Spleen (tissue), 11 donors: ENCODE measurements around the gene SORCS1. TPM values are rescaled to one million over a fixed set of nuclear protein-coding genes. Genes with fewer than 3 reads are reported as not detected.

Source experiments
- DNase-seq: peaks from one replicate; pipeline ENCODE4 v3.0.0-alpha.2; 2020
- H3K27ac ChIP-seq, 8 donors: fragments of 200-600 bp; sonication (generic) in 7 of 8; 1 replicate in 4 of 8; 2 replicates in 4 of 8; pipeline versions ENCODE4 v1.5.0 to v1.8.0; 2016 to 2021; ENCODE audit warnings: inconsistent platforms in 4 of 8, mild to moderate bottlenecking in 4 of 8, moderate library complexity in 1 of 8
- H3K27me3 ChIP-seq, 7 donors: fragments of 200-600 bp; sonication (generic) in 6 of 7; replicated peaks in 1 of 7; 1 replicate in 4 of 7; 2 replicates in 3 of 7; pipeline versions ENCODE4 v1.5.0 to v1.8.0; 2016 to 2021; ENCODE audit warnings: inconsistent platforms in 3 of 7, mild to moderate bottlenecking in 1 of 7
- H3K36me3 ChIP-seq, 6 donors: fragments of 200-600 bp; sonication (generic) in 5 of 6; 1 replicate in 4 of 6; 2 replicates in 2 of 6; pipeline versions ENCODE4 v1.5.0 to v1.8.0; 2016 to 2021; ENCODE audit warnings: inconsistent platforms in 2 of 6
- H3K4me1 ChIP-seq, 6 donors: fragments of 200-600 bp; sonication (generic) in 5 of 6; 1 replicate in 3 of 6; 2 replicates in 3 of 6; pipeline versions ENCODE4 v1.5.0 to v1.8.0; 2016 to 2021; ENCODE audit warnings: inconsistent platforms in 3 of 6
- H3K4me3 ChIP-seq, 8 donors: fragments of 200-600 bp; sonication (generic) in 7 of 8; 1 replicate in 4 of 8; 2 replicates in 4 of 8; pipeline versions ENCODE4 v1.5.0 to v1.8.0; 2016 to 2021; ENCODE audit warnings: inconsistent platforms in 4 of 8, mild to moderate bottlenecking in 4 of 8, moderate library complexity in 2 of 8
- H3K9me3 ChIP-seq, 8 donors: fragments of 200-600 bp; sonication (generic) in 7 of 8; 1 replicate in 4 of 8; 2 replicates in 4 of 8; pipeline versions ENCODE4 v1.5.0 to v1.8.0; 2016 to 2021; ENCODE audit warnings: inconsistent platforms in 4 of 8
- CTCF ChIP-seq, 11 experiments: fragments of 200-600 bp in 7 of 11; fragments of 450-650 bp in 4 of 11; sonication (generic) in 4 of 11; IDR thresholded peaks in 8 of 11; conservative IDR thresholded peaks in 3 of 11; 1 replicate in 7 of 11; 2 replicates in 4 of 11; pipeline versions ENCODE4 v1.4.0 to v1.8.0; 2016 to 2021; ENCODE audit warnings: antibody characterized with exemption in 11 of 11, inconsistent platforms in 4 of 11, mild to moderate bottlenecking in 1 of 11
- POLR2A ChIP-seq, 3 donors: fragments of 450-650 bp; IDR thresholded peaks; one replicate each; pipeline ENCODE4 v1.5.1; 2017; ENCODE audit warnings: antibody characterized with exemption in 3 of 3, mild to moderate bottlenecking in 1 of 3
- POLR2AphosphoS5 ChIP-seq, 3 donors: sonication (generic); formaldehyde crosslinking; IDR thresholded peaks; one replicate each; pipeline ENCODE4 v1.5.1; 2017; ENCODE audit warnings: antibody characterized with exemption in 3 of 3
- WGBS, 5 donors: extraction: QIAGEN DNeasy Blood & Tissue Kit in 3 of 5; methylation state at CpG; one replicate each; pipeline versions ENCODE4 v1.1.5 to v1.1.7; 2013 to 2018; 5-methylcytosine and 5-hydroxymethylcytosine counted together
- intact Hi-C: fragments of 100-400 bp; cut with DNase I; formaldehyde crosslinking; loops from one replicate; pipeline ENCODE4 v1.15.0; 2023; ENCODE audit warnings: low total_unique reads
- polyA plus RNA-seq, 3 donors: library from polyadenylated mRNA; stranded (reverse); fragments of 200-250 nt; gene quantifications; one replicate each; pipeline ENCODE4 v1.2.1, GENCODE V29; 2013
- total RNA-seq, 7 donors: library from RNA; depleted of rRNA in 3 of 7; stranded (reverse); fragments of >200 nt in 3 of 7; fragmentation: NEBNext Ultra II Directional in 4 of 7; extraction: Animal tissue kit (Norgen Biotek cat#: 25700) in 4 of 7; gene quantifications; one replicate each; pipeline versions ENCODE4 v1.1.0 to v1.2.1, GENCODE V29; 2016 to 2021
- donor health status: healthy with polysubstance abuse.
- donor health status: DM: no; HTN: no; CAD: no; lungs with moderate emphysema.
- donor health status: DM: no; HTN: no; CAD: no.
- donor health status: Bipolar disorder and iron deficiency.
- donor health status: healthy.
- donor health status: DM: no; HTN: no; CAD: no.
- donor health status: DM: yes; HTN: yes; CAD: no.

SORCS1 gene
- total and polyA plus RNA-seq, 10 donors: 0.67 to 2.7 (median 1.6) TPM

- no peak overlapping the region for H3K27ac ChIP-seq
- H3K36me3 ChIP-seq: no peaks in the 10 kb centered on the region
- H3K4me3 ChIP-seq: no peak overlapping the region
- 72 to 80% (median 74%) methylated on average over 4 of the region's 4 CpGs for WGBS, 5 donors
- TF ChIP-seq POLR2A (IDR thresholded peaks at IDR 0.05): no peak
- no peak for TF ChIP-seq POLR2AphosphoS5 (IDR thresholded peaks at IDR 0.05)
- no peak for TF ChIP-seq CTCF (IDR thresholded peaks at IDR 0.05 in 8 of 11, conservative IDR thresholded peaks at IDR 0.05 in 3 of 11)
- H3K4me1 ChIP-seq: no peaks in the 10 kb centered on the region
- no peaks in the 10 kb centered on the region for H3K9me3 ChIP-seq
- DNase-seq: no peak
- intact Hi-C loops: no loop called here
- H3K27me3 ChIP-seq: no peaks in the 10 kb centered on the region
These were observed 527.6 kb downstream of the SORCS1 start for GRCh38 chr10:106636766-106637491.

GRCh38 chr10:106635947-106636346 lies 528.6 kb downstream of the SORCS1 start:
- 72 to 87% (median 80%) methylated on average over 6 of the region's 6 CpGs for WGBS, 5 donors
- H3K27ac ChIP-seq: no peak overlapping the region
- H3K36me3 ChIP-seq: no peaks in the 10 kb centered on the region
- TF ChIP-seq CTCF (IDR thresholded peaks at IDR 0.05 in 8 of 11, conservative IDR thresholded peaks at IDR 0.05 in 3 of 11) (no peak), POLR2AphosphoS5 (IDR thresholded peaks at IDR 0.05) (no peak), POLR2A (IDR thresholded peaks at IDR 0.05) (no peak)
- H3K4me1 ChIP-seq: no peaks in the 10 kb centered on the region
- no peak for DNase-seq
- H3K4me3 ChIP-seq: no peak overlapping the region
- intact Hi-C loops: no loop called here
- H3K9me3 ChIP-seq: no peaks in the 10 kb centered on the region
- H3K27me3 ChIP-seq: no peaks in the 10 kb centered on the region

- no peaks in the 10 kb centered on the region for H3K27me3 ChIP-seq
- no peaks in the 10 kb centered on the region for H3K9me3 ChIP-seq
- intact Hi-C loops: no loop called here
- H3K4me1 ChIP-seq: no peaks in the 10 kb centered on the region
- TF ChIP-seq CTCF (IDR thresholded peaks at IDR 0.05 in 8 of 11, conservative IDR thresholded peaks at IDR 0.05 in 3 of 11): no peak
- no peak for TF ChIP-seq POLR2A (IDR thresholded peaks at IDR 0.05)
- no peak for TF ChIP-seq POLR2AphosphoS5 (IDR thresholded peaks at IDR 0.05)
- 75 to 87% (median 79%) methylated on average over 3 of the region's 3 CpGs for WGBS, 5 donors
- DNase-seq: no peak
- H3K4me3 ChIP-seq: no peak overlapping the region
- H3K27ac ChIP-seq: no peak overlapping the region
- H3K36me3 ChIP-seq: no peaks in the 10 kb centered on the region
These were observed 533.3 kb downstream of the SORCS1 start for GRCh38 chr10:106631016-106631702.

- Histone ChIP-seq H3K27ac (no peak overlapping the region), H3K9me3 (no peaks in the 10 kb centered on the region), H3K4me1 (no peaks in the 10 kb centered on the region), H3K4me3 (no peak overlapping the region), H3K36me3 (no peaks in the 10 kb centered on the region), H3K27me3 (peaks cover 0 to 8% (median 0%) of the 10 kb centered on the region in 7 donors)
- 77 to 86% (median 83%) methylated on average over 2 of the region's 2 CpGs for WGBS, 5 donors
- DNase-seq: no peak
- intact Hi-C loops: no loop called here
- TF ChIP-seq POLR2AphosphoS5 (IDR thresholded peaks at IDR 0.05) (no peak), POLR2A (IDR thresholded peaks at IDR 0.05) (no peak), CTCF (IDR thresholded peaks at IDR 0.05 in 8 of 11, conservative IDR thresholded peaks at IDR 0.05 in 3 of 11) (no peak)
These were observed 538.1 kb downstream of the SORCS1 start for GRCh38 chr10:106626371-106626770.
